ENCODE measurements around the gene RASAL1. TPM values are rescaled to one million over a fixed set of nuclear protein-coding genes. Genes with fewer than 3 reads are reported as not detected.

RASAL1 gene, protein sequence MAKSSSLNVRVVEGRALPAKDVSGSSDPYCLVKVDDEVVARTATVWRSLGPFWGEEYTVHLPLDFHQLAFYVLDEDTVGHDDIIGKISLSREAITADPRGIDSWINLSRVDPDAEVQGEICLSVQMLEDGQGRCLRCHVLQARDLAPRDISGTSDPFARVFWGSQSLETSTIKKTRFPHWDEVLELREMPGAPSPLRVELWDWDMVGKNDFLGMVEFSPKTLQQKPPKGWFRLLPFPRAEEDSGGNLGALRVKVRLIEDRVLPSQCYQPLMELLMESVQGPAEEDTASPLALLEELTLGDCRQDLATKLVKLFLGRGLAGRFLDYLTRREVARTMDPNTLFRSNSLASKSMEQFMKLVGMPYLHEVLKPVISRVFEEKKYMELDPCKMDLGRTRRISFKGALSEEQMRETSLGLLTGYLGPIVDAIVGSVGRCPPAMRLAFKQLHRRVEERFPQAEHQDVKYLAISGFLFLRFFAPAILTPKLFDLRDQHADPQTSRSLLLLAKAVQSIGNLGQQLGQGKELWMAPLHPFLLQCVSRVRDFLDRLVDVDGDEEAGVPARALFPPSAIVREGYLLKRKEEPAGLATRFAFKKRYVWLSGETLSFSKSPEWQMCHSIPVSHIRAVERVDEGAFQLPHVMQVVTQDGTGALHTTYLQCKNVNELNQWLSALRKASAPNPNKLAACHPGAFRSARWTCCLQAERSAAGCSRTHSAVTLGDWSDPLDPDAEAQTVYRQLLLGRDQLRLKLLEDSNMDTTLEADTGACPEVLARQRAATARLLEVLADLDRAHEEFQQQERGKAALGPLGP
- total RNA-seq (2014; rRNA removed; shearing (Covaris generic)), result 0.50 and 1.2 TPM in 2 replicates

DNA sequence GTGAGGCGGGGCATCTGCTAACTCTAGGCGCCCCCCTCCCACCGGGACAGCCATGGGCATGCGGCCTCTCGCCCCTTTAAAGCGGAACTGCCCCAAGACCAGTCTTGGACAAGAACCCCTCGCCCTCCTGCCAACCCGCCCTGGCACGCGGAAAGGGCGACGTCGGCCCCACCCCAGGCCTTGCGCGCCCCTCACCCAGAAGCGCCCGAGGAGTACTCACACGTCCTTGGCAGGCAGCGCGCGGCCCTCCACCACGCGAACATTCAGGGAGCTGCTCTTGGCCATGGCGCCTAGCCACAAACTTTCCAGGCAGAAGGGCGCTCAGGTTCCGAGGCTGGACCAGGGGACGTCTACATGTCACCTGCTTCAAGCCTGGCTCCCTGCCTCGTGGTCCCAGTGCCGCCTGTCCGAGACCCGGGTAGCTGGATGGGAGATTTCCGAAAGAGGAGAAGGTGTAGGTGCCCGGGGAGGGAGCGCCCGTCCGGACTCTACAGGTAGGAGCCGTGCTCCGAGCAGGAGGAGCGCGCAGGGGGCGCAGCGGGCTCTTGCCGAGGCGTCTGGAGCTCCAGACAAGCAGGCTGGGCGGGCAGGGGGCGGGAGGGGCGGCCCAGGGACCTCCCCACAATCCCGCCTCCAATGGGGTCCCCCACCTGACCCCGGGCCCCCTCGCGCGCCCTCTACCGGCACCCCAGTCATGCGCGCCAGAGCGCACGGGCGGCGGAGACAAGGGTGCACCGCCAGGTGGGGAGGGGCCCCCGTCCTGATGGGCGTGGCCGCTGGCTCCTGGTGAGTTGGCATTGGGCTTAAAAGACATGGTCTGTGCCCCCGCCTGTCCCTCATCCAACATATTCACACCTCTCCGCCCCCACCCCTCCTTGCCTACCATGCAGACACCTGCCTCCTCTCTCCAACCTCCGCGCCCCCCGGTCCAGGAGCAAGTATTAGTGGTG lies at the start of gene RASAL1:
Gene RASAL1 (minus strand): TSS at position 584 of the 950 bp plus-strand sequence. CDS start 299 bp downstream, at position 285.

GRCh38 chr12:113149361-113150150 lies 14.0 kb upstream of the RASAL1 start, which contains the start of gene CFAP73:
CFAP73 (plus strand) TSS chr12:113149724; CDS start chr12:113149858, 134 bp downstream.

DNA sequence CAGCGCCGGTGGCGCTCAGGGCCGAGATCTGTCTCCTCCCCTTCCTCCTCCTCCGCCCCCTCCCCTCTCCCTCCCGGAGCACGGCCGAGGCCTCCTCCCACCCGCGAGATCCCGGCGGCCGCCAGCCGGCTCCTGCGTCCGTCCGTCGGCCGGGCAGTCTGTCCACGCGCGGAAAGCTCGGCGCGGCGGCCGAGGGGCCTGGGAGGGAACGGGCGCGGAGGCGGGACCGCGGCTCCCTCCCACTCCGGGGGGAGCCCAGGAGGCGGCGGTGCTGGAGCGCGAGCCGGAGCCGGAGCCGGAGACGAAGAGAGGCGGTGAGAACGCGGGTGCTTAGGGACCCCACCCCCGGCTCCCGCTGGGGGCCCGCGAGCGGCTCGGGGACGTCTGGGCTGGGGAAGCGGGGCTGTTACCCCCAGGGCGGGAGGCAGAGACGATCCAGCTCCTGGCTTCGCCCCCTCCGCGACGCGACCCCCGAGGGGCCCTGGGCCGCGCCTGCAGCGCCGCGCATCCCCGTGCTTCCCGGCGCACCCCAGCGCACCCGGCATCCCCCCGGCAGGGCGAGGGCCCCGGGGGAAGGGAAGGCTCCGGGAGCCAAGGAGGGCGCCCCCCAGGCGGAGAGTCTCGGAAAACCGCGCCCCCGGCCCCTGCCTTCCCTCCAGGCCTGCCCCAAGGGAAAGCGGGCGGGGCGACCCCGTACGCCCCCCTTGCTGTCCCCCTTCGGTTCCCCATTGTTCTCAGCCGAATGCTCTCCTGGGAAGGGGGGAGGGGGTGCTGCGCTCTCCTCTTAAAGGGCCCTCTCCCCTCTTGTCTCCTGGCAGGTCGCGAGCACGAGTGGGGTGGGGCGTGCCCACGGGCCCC lies 78.7 kb downstream of the RASAL1 start, which contains the start of gene DTX1:
Gene DTX1 (plus strand): TSS at position 100 of the 858 bp plus-strand sequence. CDS start 1,463 bp downstream, outside the sequence.

Small RNAs within 50 kb of the gene (small RNA-seq; reads per million reads assigned to genes)
- gene MIR7106, result not detected
- not detected for gene RF00019

Other genes starting within 250 kb of the RASAL1 start
- gene OAS1, start 228.8 kb downstream of the RASAL1 start, total RNA-seq (2014; rRNA removed; shearing (Covaris generic)), result 9.7 and 10.7 TPM in 2 replicates
- 21.7 and 24.8 TPM in 2 replicates for gene OAS3, start 197.3 kb downstream of the RASAL1 start, total RNA-seq (2014; rRNA removed; shearing (Covaris generic))
- gene OAS2, start 157.2 kb downstream of the RASAL1 start, total RNA-seq (2014; rRNA removed; shearing (Covaris generic)), result 1.9 and 2.4 TPM in 2 replicates
- 3.5 and 4.8 TPM in 2 replicates for gene DTX1, start 79.0 kb downstream of the RASAL1 start, total RNA-seq (2014; rRNA removed; shearing (Covaris generic))
- 0.21 and 0.72 TPM in 2 replicates for gene CFAP73, start 14.0 kb upstream of the RASAL1 start, total RNA-seq (2014; rRNA removed; shearing (Covaris generic))
- gene DDX54, start 49.7 kb upstream of the RASAL1 start, total RNA-seq (2014; rRNA removed; shearing (Covaris generic)), result 107 and 134 TPM in 2 replicates
- 26.8 and 29.2 TPM in 2 replicates for gene RITA1, start 50.0 kb upstream of the RASAL1 start, total RNA-seq (2014; rRNA removed; shearing (Covaris generic))
- 12.7 and 15.4 TPM in 2 replicates for gene TPCN1, start 85.7 kb upstream of the RASAL1 start, total RNA-seq (2014; rRNA removed; shearing (Covaris generic))
- 6.1 and 6.8 TPM in 2 replicates for gene SLC8B1, start 199.3 kb upstream of the RASAL1 start, total RNA-seq (2014; rRNA removed; shearing (Covaris generic))
- gene PLBD2, start 222.8 kb upstream of the RASAL1 start, total RNA-seq (2014; rRNA removed; shearing (Covaris generic)), result 8.4 and 15.1 TPM in 2 replicates